Panc1 (cell line): ENCODE measurements around the gene TOPBP1. TPM values are rescaled to one million over a fixed set of nuclear protein-coding genes. Genes with fewer than 3 reads are reported as not detected.

Experiments
- ATAC-seq: fragments of 200-7000 bp; cut with Tn5 transposase; 2 replicates; pipeline ENCODE4 v1.9.1; 2020; ENCODE audit warnings: mild to moderate bottlenecking, moderate library complexity
- BruUV-seq: library from RNA; stranded (reverse); fragments of 400-500 nt; replicated peaks from 2 replicates; lab custom pipeline; 2021; lab: Mats Ljungman, UMichigan
- CTCF ChIA-PET: fragments of 300-600 bp; sonication (Branson Sonifier 250); formaldehyde crosslinking; loops from one replicate; lab custom pipeline; 2022; ENCODE audit warnings: antibody characterized with exemption; lab: Charles Lee
- POLR2A ChIA-PET: fragments of 300-600 bp; sonication (Branson Sonifier 250); formaldehyde crosslinking; loops from one replicate; lab custom pipeline; 2022; ENCODE audit warnings: antibody characterized with exemption; lab: Charles Lee
- DNase-seq: peaks from one replicate; pipeline ENCODE4 v3.0.0-alpha.2; 2010; ENCODE audit warnings: low read depth, low spot score
- H3K27ac ChIP-seq: 2 replicates; pipeline ENCODE4 v1.5.1; 2011; ENCODE audit warnings: mild to moderate bottlenecking, low read length, inconsistent platforms
- H3K27me3 ChIP-seq: fragments of 200-500 bp; sonication (Bioruptor generic); 2 replicates; pipeline ENCODE4 v1.6.0; 2014; ENCODE audit warnings: low read length, inconsistent platforms; ENCODE audit not compliant: control insufficient read depth, insufficient read depth
- H3K36me3 ChIP-seq: fragments of 200-500 bp; sonication (Bioruptor generic); 2 replicates; pipeline ENCODE4 v1.5.1; 2014; ENCODE audit warnings: inconsistent platforms, mild to moderate bottlenecking, low read length, moderate library complexity; ENCODE audit not compliant: control insufficient read depth, insufficient read depth
- H3K4me1 ChIP-seq: 2 replicates; pipeline ENCODE4 v1.5.1; 2011; ENCODE audit warnings: inconsistent platforms, mild to moderate bottlenecking, low read length, moderate library complexity; ENCODE audit not compliant: control insufficient read depth, insufficient read depth
- H3K4me3 ChIP-seq, 2 experiments: 2 replicates each; pipeline ENCODE4 v1.5.1; 2011 to 2012; ENCODE audit warnings: low read depth in 2 of 2, low read length in 2 of 2, mild to moderate bottlenecking in 2 of 2, inconsistent platforms in 1 of 2, moderate library complexity in 1 of 2
- H3K9me3 ChIP-seq: fragments of 200-500 bp; sonication (Bioruptor generic); 2 replicates; pipeline ENCODE4 v1.5.1; 2014; ENCODE audit warnings: low read depth, mild to moderate bottlenecking, inconsistent platforms, low read length, moderate library complexity; ENCODE audit not compliant: control insufficient read depth, insufficient read depth
- CTCF ChIP-seq: fragments of 450-650 bp; IDR thresholded peaks from 2 replicates; pipeline ENCODE4 v1.5.1; 2017; ENCODE audit warnings: mild to moderate bottlenecking
- POLR2AphosphoS5 ChIP-seq: IDR thresholded peaks from 2 replicates; pipeline ENCODE4 v1.6.1; 2012; ENCODE audit warnings: mild to moderate bottlenecking, low read depth, low read length, moderate library complexity
- REST ChIP-seq, 2 experiments: IDR thresholded peaks; 2 replicates each; pipeline ENCODE4 v1.6.1; 2011 to 2012; ENCODE audit warnings: low read depth in 2 of 2, control low read depth in 1 of 2, low read length in 1 of 2, mild to moderate bottlenecking in 1 of 2, moderate library complexity in 1 of 2; ENCODE audit not compliant: insufficient read depth in 1 of 2
- SIN3A ChIP-seq: IDR thresholded peaks from 2 replicates; pipeline ENCODE4 v1.6.1; 2012; ENCODE audit warnings: low read depth, mild to moderate bottlenecking, low read length, moderate library complexity, borderline replicate concordance; ENCODE audit not compliant: insufficient read depth
- TCF7L2 ChIP-seq: IDR thresholded peaks from 2 replicates; pipeline ENCODE4 v1.6.1; 2011; ENCODE audit warnings: mild to moderate bottlenecking, low read depth, low read length, inconsistent platforms
- in situ Hi-C: cut with HindIII; loops from 2 replicates; pipeline ENCODE4 v1.10.0; 2016; ENCODE audit warnings: low sequenced_read_pairs, low pct_unique_long_range_greater_than_20kb
- intact Hi-C: fragments of 100-400 bp; cut with micrococcal nuclease; formaldehyde crosslinking; loops from one replicate; pipeline ENCODE4 v1.10.0; 2022; ENCODE audit not compliant: unreplicated experiment
- total RNA-seq: library from RNA; stranded (reverse); gene quantifications from one replicate; pipeline ENCODE4 v1.2.1, GENCODE V29; 2021; ENCODE audit not compliant: unreplicated experiment

Gene TOPBP1
- total RNA-seq, 1 experiment from 2014 or later, result 78.4 TPM

DNA sequence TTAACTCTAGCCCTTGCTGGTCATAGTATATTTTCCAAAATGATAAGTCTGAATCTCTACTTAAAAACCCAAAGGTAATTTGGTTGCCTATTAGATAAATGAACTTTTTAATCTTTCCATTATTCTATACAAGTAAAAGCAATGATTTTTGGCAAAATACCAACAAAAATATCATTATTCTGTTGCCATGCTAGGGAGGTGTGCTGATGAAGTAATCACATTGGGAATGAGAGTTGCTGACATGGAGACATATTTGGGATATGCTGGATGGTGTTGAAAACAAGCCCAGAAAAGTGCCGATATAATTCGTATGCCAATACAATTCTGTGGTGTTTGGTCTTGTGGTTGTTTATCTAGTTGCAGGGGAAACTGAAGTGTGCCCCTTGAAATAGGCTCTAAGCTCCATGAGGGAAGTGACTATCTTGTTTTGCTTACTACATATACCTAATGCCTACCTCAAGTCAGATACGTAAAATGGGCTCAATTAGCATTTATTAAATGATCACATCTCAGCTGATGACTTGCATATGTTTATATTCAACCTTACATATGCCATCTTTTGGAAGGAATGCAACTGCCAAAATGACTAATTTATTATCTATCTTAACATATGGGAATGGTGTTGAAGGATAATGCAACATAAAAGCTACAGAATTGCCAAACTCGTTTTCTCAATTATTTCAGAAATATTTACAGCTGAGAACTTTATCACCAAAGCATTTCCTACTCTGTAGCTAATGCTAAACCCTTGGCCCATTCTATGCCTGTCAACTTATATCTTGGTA is 5.8 kb downstream of the TOPBP1 start:
- Histone ChIP-seq H3K36me3 (peaks cover 42% of the 10 kb centered on the region), H3K27ac (no peak overlapping the region), H3K27me3 (no peaks in the 10 kb centered on the region), H3K9me3 (no peaks in the 10 kb centered on the region), H3K4me3 (no peak overlapping the region), H3K4me1 (peaks cover 17% of the 10 kb centered on the region)
- intact Hi-C loops (no loop called here), in situ Hi-C loops (no loop called here)
- CTCF ChIA-PET, result interaction anchor here (0.5 kb wide), 1 partner anchor 162 kb away, joined by 3 read pairs; no protein-coding TSS in a partner anchor
- no TSS peak for BruUV-seq
- ATAC-seq (no peak), DNase-seq (no peak)
- POLR2A ChIA-PET, result no interaction called here
- TF ChIP-seq REST (IDR thresholded peaks at IDR 0.05; ENCODE audit: insufficient read depth in 1 of 2, low read depth in 2 of 2, low read length in 1 of 2) (no peak), CTCF (no peak), SIN3A (no peak), TCF7L2 (no peak), POLR2AphosphoS5 (no peak)

GRCh38 chr3:133649486-133650068 is 12.2 kb downstream of the TOPBP1 start:
- no peak for ATAC-seq
- in situ Hi-C loops (no loop called here), intact Hi-C loops (no loop called here)
- no peak for DNase-seq
- no peaks in the 10 kb centered on the region for H3K27me3 ChIP-seq
- H3K4me1 ChIP-seq, result peaks cover 18% of the 10 kb centered on the region
- no peak overlapping the region for H3K27ac ChIP-seq
- ChIA-PET CTCF (no interaction called here), POLR2A (interaction anchor here (0.6 kb wide), 1 partner anchor 11 kb away, joined by 4 read pairs; no protein-coding TSS in a partner anchor)
- H3K9me3 ChIP-seq, result no peaks in the 10 kb centered on the region
- H3K4me3 ChIP-seq, result no peak overlapping the region
- TSS peak; percentile 1 for BruUV-seq
- H3K36me3 ChIP-seq, result peaks cover 45% of the 10 kb centered on the region
- TF ChIP-seq CTCF, result no peak
- no peak for TF ChIP-seq TCF7L2
- TF ChIP-seq POLR2AphosphoS5, result no peak
- no peak for TF ChIP-seq SIN3A
- TF ChIP-seq REST (IDR thresholded peaks at IDR 0.05; ENCODE audit: insufficient read depth in 1 of 2, low read depth in 2 of 2, low read length in 1 of 2), result no peak
